Stimulated activated CD4-positive, alpha-beta T cell treated with anti-CD3 and anti-CD28 coated beads, Interleukin-15, amount 100 ng/mL, for 1 hour (primary cell): ENCODE measurements around the gene SDHA.
"Not testable (repeated sequence)": the region's sequence is repeated elsewhere in the genome, so short reads cannot be mapped to it uniquely, and the experiment has no call there.

Experiments
- DNase-seq, 2 donors: peaks; one replicate each; pipeline ENCODE4 v3.0.0-alpha.2; 2020; ENCODE audit warnings: low read depth in 1 of 2, low spot score in 1 of 2

SDHA gene

GRCh38 chr5:218457-219291 lies 554 bp downstream of the SDHA start:
- no peak for DNase-seq

DNA sequence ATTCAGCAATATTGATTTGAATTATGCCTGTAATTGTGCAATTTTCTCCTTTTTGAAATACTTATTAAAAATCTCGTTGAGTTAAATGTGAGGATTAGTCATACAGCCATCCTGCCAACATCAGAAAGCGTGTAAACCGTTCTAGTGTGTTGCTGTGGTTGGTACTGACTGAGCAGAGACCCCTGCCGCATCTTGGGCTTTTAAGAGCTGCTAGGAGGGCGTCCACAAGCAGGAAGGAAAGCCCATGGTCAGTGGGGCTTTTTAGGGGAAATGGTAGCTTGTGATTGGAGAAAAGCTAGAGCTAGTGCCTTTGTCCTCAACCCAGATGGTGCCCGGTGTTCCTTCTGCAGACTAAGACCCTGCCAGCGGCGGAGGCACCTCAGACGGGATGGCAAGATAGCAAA lies 1.3 kb downstream of the SDHA start:
- DNase-seq: no peak

- DNase-seq: no peak
Observed at GRCh38 chr5:219991-220390, 1.9 kb downstream of the SDHA start.

DNA sequence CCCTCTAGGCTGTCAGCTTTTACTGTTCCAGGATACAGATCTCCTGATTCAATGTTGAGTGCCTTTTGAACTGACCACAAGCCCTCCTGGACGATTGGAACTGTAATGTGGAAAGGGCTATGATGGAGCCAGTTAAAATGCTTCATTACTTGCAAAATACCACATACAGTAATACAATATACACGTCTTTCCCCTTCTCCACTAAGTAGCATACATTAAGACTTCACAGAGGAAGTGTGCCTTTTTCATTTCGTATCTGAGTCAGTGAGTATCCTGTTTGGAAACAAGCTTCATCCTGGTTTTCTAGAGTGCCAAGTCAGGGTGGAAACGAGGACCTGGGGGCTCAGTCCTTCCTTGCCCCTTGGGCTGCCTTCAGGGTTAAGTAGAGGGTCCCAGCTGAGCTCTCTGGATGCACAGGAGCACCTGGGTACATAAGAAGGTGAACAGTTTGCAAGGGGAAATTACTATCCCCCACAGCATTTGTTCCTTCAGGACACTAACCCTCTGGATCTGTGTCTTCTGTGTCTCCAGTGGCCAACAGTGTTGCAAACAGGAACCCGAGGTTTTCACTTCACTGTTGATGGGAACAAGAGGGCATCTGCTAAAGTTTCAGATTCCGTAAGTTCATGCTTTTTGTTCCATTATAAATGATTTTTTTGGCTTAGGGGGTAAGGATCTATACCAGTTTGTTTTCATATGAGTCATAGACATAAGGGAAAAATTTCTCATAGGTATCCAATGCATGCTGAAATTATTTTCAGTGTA lies 5.0 kb downstream of the SDHA start:
- DNase-seq: not testable (repeated sequence)

GRCh38 chr5:223791-224190 lies 5.7 kb downstream of the SDHA start:
- DNase-seq: no peak

GRCh38 chr5:225334-225733 lies 7.2 kb downstream of the SDHA start:
- no peak for DNase-seq

- not testable (repeated sequence) for DNase-seq
Observed at GRCh38 chr5:227375-227774, 9.3 kb downstream of the SDHA start.

- no peak for DNase-seq
Observed at GRCh38 chr5:228886-229285, 10.8 kb downstream of the SDHA start.

- no peak for DNase-seq
Observed at GRCh38 chr5:230711-231110, 12.6 kb downstream of the SDHA start.

DNA sequence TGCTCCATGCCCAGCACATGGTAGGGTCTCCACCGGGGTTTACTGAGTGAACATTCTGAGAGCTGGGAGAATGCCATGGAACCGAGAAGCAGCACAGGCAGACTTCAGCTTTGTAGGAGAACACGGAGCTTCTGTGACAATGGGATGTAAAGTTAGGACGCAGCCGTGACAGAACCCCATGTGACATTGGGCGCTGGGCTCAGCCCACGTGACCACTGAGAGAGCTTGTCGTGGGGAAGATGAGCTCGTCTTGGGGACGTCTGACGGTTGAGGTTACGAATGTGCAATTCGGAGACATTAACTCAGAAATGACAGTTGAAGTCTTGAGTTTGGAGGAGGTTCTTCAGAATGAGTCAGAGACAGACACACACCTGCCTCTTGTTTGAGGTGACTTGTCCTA lies 13.5 kb downstream of the SDHA start:
- DNase-seq: no peak

- not testable (repeated sequence) for DNase-seq
Observed at GRCh38 chr5:233426-233825, 15.3 kb downstream of the SDHA start.

DNA sequence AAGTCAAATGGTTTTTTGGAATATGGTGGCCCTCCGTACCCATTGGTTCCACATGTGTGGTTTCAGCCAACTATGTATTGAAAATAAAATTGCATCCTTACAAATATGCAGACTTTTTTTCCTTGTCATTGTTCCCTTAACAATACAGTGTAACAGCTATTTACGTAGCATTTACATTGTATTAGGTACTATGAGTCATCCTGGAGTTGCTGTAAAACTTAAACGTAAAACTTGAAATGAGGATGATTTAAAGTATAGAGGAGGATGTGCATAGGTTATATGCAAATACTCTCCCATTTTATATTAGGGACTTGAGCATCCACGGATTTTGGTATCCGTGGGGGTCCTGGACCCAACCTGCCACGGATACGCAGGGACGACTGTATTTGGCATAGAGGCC lies 16.3 kb downstream of the SDHA start:
- no peak for DNase-seq

- not testable (repeated sequence) for DNase-seq
Observed at GRCh38 chr5:235527-235926, 17.4 kb downstream of the SDHA start.

DNA sequence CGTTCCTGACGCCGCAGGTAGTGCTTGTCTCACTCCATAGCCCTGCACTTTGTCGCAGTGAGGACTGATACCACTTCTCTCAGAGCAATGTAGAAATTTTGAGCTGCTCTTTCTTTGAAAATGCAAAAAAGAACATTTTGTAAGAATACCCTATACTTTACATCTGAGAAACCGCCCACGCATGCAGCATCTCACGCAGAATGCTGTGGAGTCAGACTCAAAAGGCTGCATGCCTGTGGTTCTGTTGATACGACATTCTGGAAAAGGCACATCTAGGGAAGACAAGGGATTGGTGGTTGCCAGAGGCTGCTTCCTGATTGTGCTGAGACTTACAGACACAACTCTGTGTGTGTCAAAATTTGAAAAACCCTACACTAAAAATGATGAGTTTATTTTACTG lies 19.8 kb downstream of the SDHA start:
- not testable (repeated sequence) for DNase-seq

- DNase-seq: not testable (repeated sequence)
Observed at GRCh38 chr5:240550-240949, 22.4 kb downstream of the SDHA start.

GRCh38 chr5:241045-241669 lies 23.0 kb downstream of the SDHA start:
- not testable (repeated sequence) for DNase-seq

GRCh38 chr5:243683-244367 lies 25.7 kb downstream of the SDHA start:
- not testable (repeated sequence) for DNase-seq

GRCh38 chr5:245717-246116 lies 27.6 kb downstream of the SDHA start:
- DNase-seq: not testable (repeated sequence)

GRCh38 chr5:250396-250795 lies 32.3 kb downstream of the SDHA start:
- DNase-seq: not testable (repeated sequence)

DNA sequence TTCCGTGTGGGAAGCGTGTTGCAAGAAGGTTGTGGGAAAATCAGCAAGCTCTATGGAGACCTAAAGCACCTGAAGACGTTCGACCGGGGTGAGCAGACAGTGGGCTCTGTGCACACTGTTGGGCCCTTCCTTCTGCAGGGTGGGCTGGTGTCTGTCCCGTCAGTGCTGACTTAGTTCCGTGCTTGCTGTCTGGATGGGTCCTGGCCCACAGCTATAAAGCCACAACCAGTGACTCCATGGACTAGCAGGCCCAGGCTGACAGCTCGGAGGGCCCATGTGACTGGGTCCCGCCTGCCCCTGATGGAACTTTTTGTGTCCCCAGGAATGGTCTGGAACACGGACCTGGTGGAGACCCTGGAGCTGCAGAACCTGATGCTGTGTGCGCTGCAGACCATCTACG lies 32.9 kb downstream of the SDHA start:
- DNase-seq: not testable (repeated sequence)

GRCh38 chr5:251538-251937 lies 33.4 kb downstream of the SDHA start:
- DNase-seq: not testable (repeated sequence)
